MM.1S (cell line): ENCODE measurements around the gene SP3.

Experiments
- DNase-seq: peaks from one replicate; pipeline ENCODE4 v3.0.0-alpha.2; 2015
- H2AFZ ChIP-seq: fragments of 300-600 bp; sonication (generic); 2 replicates; pipeline ENCODE4 v1.6.0; 2016; ENCODE audit warnings: antibody characterized with exemption, low read length
- H3F3A ChIP-seq: fragments of 300-600 bp; sonication (generic); 2 replicates; pipeline ENCODE4 v1.6.1; 2016; ENCODE audit warnings: mild to moderate bottlenecking, antibody characterized with exemption, low read length, moderate library complexity, mixed read lengths; ENCODE audit not compliant: insufficient read depth
- H3K27ac ChIP-seq: fragments of 300-600 bp; sonication (generic); 2 replicates; pipeline ENCODE4 v1.5.1; 2016; ENCODE audit warnings: mild to moderate bottlenecking, low read length
- H3K27me3 ChIP-seq: fragments of 300-600 bp; sonication (generic); replicated peaks from 2 replicates; pipeline ENCODE4 v1.6.0; 2016; ENCODE audit warnings: low read length; ENCODE audit not compliant: insufficient read depth
- H3K36me3 ChIP-seq: fragments of 300-600 bp; sonication (generic); replicated peaks from 2 replicates; pipeline ENCODE4 v1.6.1; 2016; ENCODE audit warnings: mild to moderate bottlenecking, low read length, mixed read lengths; ENCODE audit not compliant: insufficient read depth
- H3K4me1 ChIP-seq: fragments of 300-600 bp; sonication (generic); 2 replicates; pipeline ENCODE4 v1.6.1; 2016; ENCODE audit warnings: low read length, mixed read lengths
- H3K4me2 ChIP-seq: fragments of 300-600 bp; sonication (generic); 2 replicates; pipeline ENCODE4 v1.6.0; 2016; ENCODE audit warnings: low read depth, low read length
- H3K4me3 ChIP-seq: fragments of 300-600 bp; sonication (generic); 2 replicates; pipeline ENCODE4 v1.5.1; 2016; ENCODE audit warnings: low read length, mixed read lengths
- H3K79me2 ChIP-seq: fragments of 300-600 bp; sonication (generic); 2 replicates; pipeline ENCODE4 v1.6.1; 2016; ENCODE audit warnings: mixed run types, low read length, mixed read lengths
- H3K9ac ChIP-seq: fragments of 300-600 bp; sonication (generic); 2 replicates; pipeline ENCODE4 v1.6.1; 2016; ENCODE audit warnings: low read length, mixed read lengths
- H3K9me2 ChIP-seq: fragments of 300-600 bp; sonication (generic); replicated peaks from 2 replicates; pipeline ENCODE4 v1.6.1; 2016; ENCODE audit warnings: mild to moderate bottlenecking, low read length, mixed read lengths; ENCODE audit not compliant: insufficient read depth
- H3K9me3 ChIP-seq: fragments of 300-600 bp; sonication (generic); replicated peaks from 2 replicates; pipeline ENCODE4 v1.6.1; 2016; ENCODE audit warnings: mild to moderate bottlenecking, low read length, mixed read lengths; ENCODE audit not compliant: insufficient read depth
- H4K20me1 ChIP-seq: fragments of 300-600 bp; sonication (generic); 2 replicates; pipeline ENCODE4 v1.6.1; 2016; ENCODE audit warnings: mild to moderate bottlenecking, low read length, moderate library complexity, mixed read lengths; ENCODE audit not compliant: insufficient read depth
- EZH2 ChIP-seq: fragments of 300-600 bp; sonication (generic); optimal IDR thresholded peaks from 2 replicates; pipeline ENCODE3; 2017; ENCODE audit warnings: low read depth, mild to moderate bottlenecking, antibody characterized with exemption, low read length, mixed read lengths
- EZH2phosphoT487 ChIP-seq: fragments of 300-600 bp; sonication (generic); IDR thresholded peaks from 2 replicates; pipeline ENCODE4 v1.6.1; 2018; ENCODE audit warnings: antibody characterized with exemption, low read length
- TF ChIP-seq, protein P1 (sequence below): fragments of 300-600 bp; sonication (generic); IDR thresholded peaks from 2 replicates; pipeline ENCODE4 v1.5.1; 2016; ENCODE audit warnings: antibody characterized with exemption, low read length, mixed read lengths

SP3 gene

DNA sequence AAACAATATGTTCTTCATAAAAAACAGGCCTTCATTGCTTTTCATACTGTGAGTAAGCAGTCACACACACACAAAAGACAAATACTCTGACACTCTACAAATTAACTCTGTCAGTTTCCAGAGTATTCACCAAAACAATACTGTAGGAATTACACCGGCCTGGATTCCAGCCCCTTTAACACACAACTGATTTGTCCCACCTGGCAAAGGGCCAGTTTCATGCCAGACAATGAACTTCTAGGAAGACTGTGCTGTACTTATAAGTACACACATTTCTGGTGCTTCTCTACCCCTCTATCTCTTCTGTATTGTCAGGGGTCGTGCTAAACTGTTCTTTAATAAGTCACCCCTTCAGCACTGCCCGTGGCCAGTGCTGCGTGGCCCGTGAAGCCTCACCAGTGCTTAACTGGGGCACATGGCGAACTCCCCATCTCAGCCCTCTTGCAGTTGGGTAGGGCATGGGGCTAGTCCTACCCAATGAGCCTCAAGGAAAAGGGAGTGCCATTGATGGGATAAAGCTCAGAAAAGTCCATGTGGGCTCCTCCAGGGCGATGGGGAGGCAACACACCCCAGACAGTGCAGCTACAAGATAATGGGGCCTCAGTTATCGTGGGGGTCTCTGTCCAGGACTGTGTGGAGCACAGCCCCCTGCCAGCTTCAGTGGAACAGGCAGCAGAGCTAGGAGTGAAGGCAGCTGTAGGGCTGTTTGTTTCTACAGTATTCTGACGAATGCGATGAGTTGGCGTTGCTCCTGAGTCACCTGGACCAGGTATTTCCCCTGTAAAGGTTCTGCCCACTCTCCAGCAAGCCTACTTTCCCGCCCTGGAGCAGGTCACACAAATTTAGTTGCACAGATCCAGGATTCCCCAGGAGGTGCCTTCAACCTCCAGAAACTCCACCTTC lies 99.0 kb downstream of the SP3 start:
- H3K79me2 ChIP-seq: no peaks in the 10 kb centered on the region
- no peaks in the 10 kb centered on the region for H3K27me3 ChIP-seq
- TF ChIP-seq EZH2 (no peak), EZH2phosphoT487 (no peak)
- TF ChIP-seq, protein P1, sequence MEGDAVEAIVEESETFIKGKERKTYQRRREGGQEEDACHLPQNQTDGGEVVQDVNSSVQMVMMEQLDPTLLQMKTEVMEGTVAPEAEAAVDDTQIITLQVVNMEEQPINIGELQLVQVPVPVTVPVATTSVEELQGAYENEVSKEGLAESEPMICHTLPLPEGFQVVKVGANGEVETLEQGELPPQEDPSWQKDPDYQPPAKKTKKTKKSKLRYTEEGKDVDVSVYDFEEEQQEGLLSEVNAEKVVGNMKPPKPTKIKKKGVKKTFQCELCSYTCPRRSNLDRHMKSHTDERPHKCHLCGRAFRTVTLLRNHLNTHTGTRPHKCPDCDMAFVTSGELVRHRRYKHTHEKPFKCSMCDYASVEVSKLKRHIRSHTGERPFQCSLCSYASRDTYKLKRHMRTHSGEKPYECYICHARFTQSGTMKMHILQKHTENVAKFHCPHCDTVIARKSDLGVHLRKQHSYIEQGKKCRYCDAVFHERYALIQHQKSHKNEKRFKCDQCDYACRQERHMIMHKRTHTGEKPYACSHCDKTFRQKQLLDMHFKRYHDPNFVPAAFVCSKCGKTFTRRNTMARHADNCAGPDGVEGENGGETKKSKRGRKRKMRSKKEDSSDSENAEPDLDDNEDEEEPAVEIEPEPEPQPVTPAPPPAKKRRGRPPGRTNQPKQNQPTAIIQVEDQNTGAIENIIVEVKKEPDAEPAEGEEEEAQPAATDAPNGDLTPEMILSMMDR: no peak
- H3K36me3 ChIP-seq: no peaks in the 10 kb centered on the region
- no peaks in the 10 kb centered on the region for H3K4me1 ChIP-seq
- H3K27ac ChIP-seq: no peak overlapping the region
- no peak overlapping the region for H3K9ac ChIP-seq
- no peaks in the 10 kb centered on the region for H3K9me3 ChIP-seq
- H3K4me3 ChIP-seq: no peak overlapping the region
- no peaks in the 10 kb centered on the region for H3K9me2 ChIP-seq
- H4K20me1 ChIP-seq: no peaks in the 10 kb centered on the region
- DNase-seq: no peak
- H2AFZ ChIP-seq: no peak overlapping the region
- no peaks in the 10 kb centered on the region for H3F3A ChIP-seq
- H3K4me2 ChIP-seq: no peak overlapping the region

DNA sequence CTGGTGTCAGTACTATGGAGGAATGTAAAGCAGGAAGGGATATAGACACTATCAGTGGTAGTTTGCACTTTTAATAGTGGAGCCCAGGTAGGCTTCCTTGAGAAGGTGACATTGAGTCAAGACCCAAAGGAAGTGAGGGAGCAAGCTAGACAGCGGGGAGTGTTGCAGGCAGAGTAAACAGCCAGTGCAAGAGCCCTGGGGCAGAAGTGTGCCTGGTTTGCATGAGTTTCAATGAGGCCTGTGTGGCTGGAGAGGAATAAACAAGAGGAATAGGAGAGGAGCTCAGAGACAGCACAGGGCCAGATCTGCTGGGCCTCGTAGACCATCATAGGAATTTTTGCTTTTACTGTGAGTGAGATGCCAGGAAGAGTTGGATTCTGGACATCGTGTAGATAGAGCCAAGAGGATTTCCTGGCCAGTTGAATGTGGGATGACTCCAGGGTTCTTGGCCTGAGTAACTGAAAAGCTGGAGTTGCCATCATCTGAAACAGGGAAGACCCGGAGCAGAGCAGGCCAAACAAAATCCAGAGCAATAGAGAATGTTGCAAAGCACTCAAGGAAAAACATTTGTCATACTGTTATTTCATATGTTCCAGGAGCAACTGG lies 102.5 kb downstream of the SP3 start:
- TF ChIP-seq EZH2phosphoT487 (no peak), EZH2 (no peak)
- TF ChIP-seq, protein P1: no peak
- no peaks in the 10 kb centered on the region for H4K20me1 ChIP-seq
- H3K79me2 ChIP-seq: no peaks in the 10 kb centered on the region
- no peak for DNase-seq
- no peak overlapping the region for H3K9ac ChIP-seq
- H3K4me1 ChIP-seq: no peaks in the 10 kb centered on the region
- H3K4me2 ChIP-seq: no peak overlapping the region
- no peaks in the 10 kb centered on the region for H3K9me3 ChIP-seq
- no peak overlapping the region for H2AFZ ChIP-seq
- H3K27ac ChIP-seq: no peak overlapping the region
- H3K27me3 ChIP-seq: no peaks in the 10 kb centered on the region
- H3F3A ChIP-seq: no peaks in the 10 kb centered on the region
- H3K36me3 ChIP-seq: no peaks in the 10 kb centered on the region
- no peak overlapping the region for H3K4me3 ChIP-seq
- H3K9me2 ChIP-seq: no peaks in the 10 kb centered on the region

DNA sequence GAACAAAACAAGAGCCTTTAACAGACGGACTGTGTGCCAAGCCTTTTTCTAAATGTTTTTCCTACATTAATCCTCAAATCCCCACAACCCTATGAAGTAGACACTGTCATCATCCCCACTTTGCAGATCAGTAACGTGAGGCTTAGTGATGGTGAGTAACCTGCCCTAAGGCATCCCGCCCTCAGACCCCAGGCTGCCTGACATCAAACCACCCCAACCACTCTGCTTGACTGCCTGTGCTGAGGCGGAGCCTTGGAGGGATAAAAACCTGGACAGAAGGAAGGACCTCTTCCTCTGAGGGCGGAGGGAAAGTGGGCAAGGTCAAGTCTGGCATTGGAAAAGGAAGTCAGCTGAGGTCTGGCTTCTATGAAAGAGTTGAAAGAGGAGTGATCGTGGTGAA lies 104.6 kb downstream of the SP3 start:
- Histone ChIP-seq H4K20me1 (no peaks in the 10 kb centered on the region), H3K4me2 (no peak overlapping the region), H3K4me1 (no peaks in the 10 kb centered on the region), H3K36me3 (no peaks in the 10 kb centered on the region), H3F3A (no peaks in the 10 kb centered on the region), H3K27me3 (no peaks in the 10 kb centered on the region), H3K27ac (no peak overlapping the region), H3K4me3 (no peak overlapping the region), H3K79me2 (no peaks in the 10 kb centered on the region), H3K9me3 (no peaks in the 10 kb centered on the region), H3K9me2 (no peaks in the 10 kb centered on the region), H2AFZ (no peak overlapping the region), H3K9ac (no peak overlapping the region)
- TF ChIP-seq EZH2: no peak
- TF ChIP-seq EZH2phosphoT487: no peak
- TF ChIP-seq, protein P1: no peak
- no peak for DNase-seq
